Caco-2 (cell line): ENCODE measurements around the gene SERPINB4. TPM values are rescaled to one million over a fixed set of nuclear protein-coding genes. Genes with fewer than 3 reads are reported as not detected.
"Not testable (repeated sequence)": the region's sequence is repeated elsewhere in the genome, so short reads cannot be mapped to it uniquely, and the experiment has no call there.

ENCODE experiments used
- BruUV-seq: library from RNA; stranded (reverse); fragments of 400-500 nt; replicated peaks from 2 replicates; lab custom pipeline; 2021; lab: Mats Ljungman, UMichigan
- CTCF ChIA-PET: fragments of 300-600 bp; sonication (Branson Sonifier 250); formaldehyde crosslinking; loops from one replicate; lab custom pipeline; 2022; ENCODE audit warnings: antibody characterized with exemption; lab: Charles Lee
- POLR2A ChIA-PET: fragments of 300-600 bp; sonication (Branson Sonifier 250); formaldehyde crosslinking; loops from one replicate; lab custom pipeline; 2022; ENCODE audit warnings: antibody characterized with exemption; lab: Charles Lee
- DNase-seq, 2 experiments: peaks; one replicate each; pipeline versions ENCODE4 v3.0.0 to v3.0.0-alpha.2; 2020 to 2022
- H3K27me3 ChIP-seq: replicated peaks from 2 replicates; pipeline ENCODE4 v1.6.0; 2011; ENCODE audit warnings: low read length; ENCODE audit not compliant: control insufficient read depth, insufficient read depth
- H3K36me3 ChIP-seq: 2 replicates; pipeline ENCODE4 v1.5.1; 2011; ENCODE audit warnings: low read length; ENCODE audit not compliant: control insufficient read depth, insufficient read depth
- H3K4me1 ChIP-seq: fragments of 250-450 bp; sonication (Bioruptor Pico); 2 replicates; pipeline ENCODE4 v1.5.1; 2020; ENCODE audit warnings: mild to moderate bottlenecking
- H3K4me3 ChIP-seq: 2 replicates; pipeline ENCODE4 v1.5.1; 2011; ENCODE audit warnings: low read depth, mild to moderate bottlenecking, control low read depth, low read length
- H3K9me3 ChIP-seq: fragments of 250-450 bp; sonication (Bioruptor Pico); 2 replicates; pipeline ENCODE4 v1.5.1; 2020; ENCODE audit warnings: mild to moderate bottlenecking, moderate library complexity
- H3K27ac Mint-ChIP-seq: one replicate; pipeline ENCODE4 v1.8.0; 2022; ENCODE audit warnings: mixed read lengths; ENCODE audit not compliant: unreplicated experiment
- H3K27me3 Mint-ChIP-seq: one replicate; pipeline ENCODE4 v1.8.0; 2022; ENCODE audit warnings: mixed read lengths; ENCODE audit not compliant: insufficient read depth, unreplicated experiment
- H3K36me3 Mint-ChIP-seq: one replicate; pipeline ENCODE4 v1.8.0; 2022; ENCODE audit warnings: mild to moderate bottlenecking, mixed read lengths; ENCODE audit not compliant: insufficient read depth, unreplicated experiment
- H3K4me1 Mint-ChIP-seq: one replicate; pipeline ENCODE4 v1.8.0; 2022; ENCODE audit warnings: low read depth, mixed read lengths; ENCODE audit not compliant: unreplicated experiment
- H3K4me3 Mint-ChIP-seq: one replicate; pipeline ENCODE4 v1.8.0; 2022; ENCODE audit warnings: mild to moderate bottlenecking, moderate library complexity, mixed read lengths; ENCODE audit not compliant: unreplicated experiment
- H3K9me3 Mint-ChIP-seq: one replicate; pipeline ENCODE4 v1.8.0; 2022; ENCODE audit warnings: mixed read lengths; ENCODE audit not compliant: unreplicated experiment
- intact Hi-C: fragments of 100-400 bp; cut with micrococcal nuclease; formaldehyde crosslinking; loops from one replicate; pipeline ENCODE4 v1.10.0; 2022; ENCODE audit not compliant: unreplicated experiment
- total RNA-seq: library from RNA; stranded (reverse); gene quantifications from 2 replicates; pipeline ENCODE4 v1.2.3, GENCODE V29; 2022
- TF ChIP-seq, protein P1 (sequence below), 2 experiments: fragments of 200-600 bp in 1 of 2; IDR thresholded peaks; 1 replicate in 1 of 2; 2 replicates in 1 of 2; pipeline versions ENCODE4 v1.5.1 to v1.8.0; 2011 to 2022; ENCODE audit warnings: antibody characterized with exemption in 1 of 2, control low read depth in 1 of 2, inconsistent platforms in 1 of 2, low read depth in 1 of 2, low read length in 1 of 2, mild to moderate bottlenecking in 1 of 2, moderate library complexity in 1 of 2; ENCODE audit not compliant: insufficient read depth in 1 of 2, severe bottlenecking in 1 of 2, unreplicated experiment in 1 of 2

The SERPINB4 gene
- total RNA-seq, 1 experiment from 2014 or later: not detected

DNA sequence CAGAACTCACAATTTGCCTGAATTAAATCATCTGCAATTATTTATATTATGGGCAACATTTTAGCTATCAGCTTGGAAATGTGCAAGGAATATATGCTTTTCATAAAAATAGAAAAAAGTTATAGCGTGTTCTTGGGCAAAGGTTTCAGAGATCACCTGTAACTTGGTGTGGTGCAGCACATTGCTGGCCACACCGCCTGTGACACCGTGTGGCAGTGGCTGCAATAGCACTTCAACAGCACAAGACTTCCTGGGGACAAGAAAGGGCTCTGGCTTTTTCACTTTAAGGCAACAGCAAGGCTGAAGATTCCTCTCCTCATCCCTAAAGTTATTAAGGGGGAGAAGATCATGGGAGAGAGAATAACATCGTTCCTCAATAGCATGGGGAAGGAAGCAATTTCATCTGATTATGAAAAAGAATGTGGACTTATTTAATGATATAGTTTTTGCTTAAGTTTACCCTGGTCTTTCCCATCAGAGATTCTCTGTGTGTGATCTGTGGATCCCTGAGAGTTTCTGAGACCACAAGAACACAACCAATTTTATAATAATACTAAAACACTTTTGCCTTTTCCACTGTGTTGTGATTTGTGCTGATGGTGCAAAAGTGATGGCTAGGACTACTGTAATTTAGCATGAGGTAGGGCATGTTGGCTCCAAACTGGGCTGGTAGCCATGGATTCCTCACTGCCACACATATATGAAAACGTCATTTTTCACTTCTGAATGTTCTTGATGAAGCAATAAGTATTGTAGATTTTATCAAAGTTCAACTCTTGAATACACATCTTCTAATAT, 32.7 kb upstream of the SERPINB4 start:
- Histone ChIP-seq H3K36me3 (no peaks in the 10 kb centered on the region), H3K9me3 (no peaks in the 10 kb centered on the region), H3K27me3 (no peaks in the 10 kb centered on the region), H3K4me3 (no peak overlapping the region), H3K4me1 (no peaks in the 10 kb centered on the region)
- peaks cover 8% of the 10 kb centered on the region for H3K9me3 Mint-ChIP-seq
- ChIA-PET CTCF (no interaction called here), POLR2A (no interaction called here)
- BruUV-seq: no TSS peak
- no peak overlapping the region for H3K27ac Mint-ChIP-seq
- peak; percentile 16 to 29 for DNase-seq
- H3K4me3 Mint-ChIP-seq: no peak overlapping the region
- H3K27me3 Mint-ChIP-seq: peaks cover 4% of the 10 kb centered on the region
- no peaks in the 10 kb centered on the region for H3K4me1 Mint-ChIP-seq
- H3K36me3 Mint-ChIP-seq: no peaks in the 10 kb centered on the region
- TF ChIP-seq, protein P1, sequence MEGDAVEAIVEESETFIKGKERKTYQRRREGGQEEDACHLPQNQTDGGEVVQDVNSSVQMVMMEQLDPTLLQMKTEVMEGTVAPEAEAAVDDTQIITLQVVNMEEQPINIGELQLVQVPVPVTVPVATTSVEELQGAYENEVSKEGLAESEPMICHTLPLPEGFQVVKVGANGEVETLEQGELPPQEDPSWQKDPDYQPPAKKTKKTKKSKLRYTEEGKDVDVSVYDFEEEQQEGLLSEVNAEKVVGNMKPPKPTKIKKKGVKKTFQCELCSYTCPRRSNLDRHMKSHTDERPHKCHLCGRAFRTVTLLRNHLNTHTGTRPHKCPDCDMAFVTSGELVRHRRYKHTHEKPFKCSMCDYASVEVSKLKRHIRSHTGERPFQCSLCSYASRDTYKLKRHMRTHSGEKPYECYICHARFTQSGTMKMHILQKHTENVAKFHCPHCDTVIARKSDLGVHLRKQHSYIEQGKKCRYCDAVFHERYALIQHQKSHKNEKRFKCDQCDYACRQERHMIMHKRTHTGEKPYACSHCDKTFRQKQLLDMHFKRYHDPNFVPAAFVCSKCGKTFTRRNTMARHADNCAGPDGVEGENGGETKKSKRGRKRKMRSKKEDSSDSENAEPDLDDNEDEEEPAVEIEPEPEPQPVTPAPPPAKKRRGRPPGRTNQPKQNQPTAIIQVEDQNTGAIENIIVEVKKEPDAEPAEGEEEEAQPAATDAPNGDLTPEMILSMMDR (IDR thresholded peaks at IDR 0.05; ENCODE audit: insufficient read depth in 1 of 2, low read depth in 1 of 2, low read length in 1 of 2, severe bottlenecking in 1 of 2, unreplicated experiment in 1 of 2): peak; percentile 28 to 44
- intact Hi-C loops: loop anchor here (1.0 to 5.0 kb wide), 2 partner anchors 99 to 158 kb away; no protein-coding TSS in a partner anchor

DNA sequence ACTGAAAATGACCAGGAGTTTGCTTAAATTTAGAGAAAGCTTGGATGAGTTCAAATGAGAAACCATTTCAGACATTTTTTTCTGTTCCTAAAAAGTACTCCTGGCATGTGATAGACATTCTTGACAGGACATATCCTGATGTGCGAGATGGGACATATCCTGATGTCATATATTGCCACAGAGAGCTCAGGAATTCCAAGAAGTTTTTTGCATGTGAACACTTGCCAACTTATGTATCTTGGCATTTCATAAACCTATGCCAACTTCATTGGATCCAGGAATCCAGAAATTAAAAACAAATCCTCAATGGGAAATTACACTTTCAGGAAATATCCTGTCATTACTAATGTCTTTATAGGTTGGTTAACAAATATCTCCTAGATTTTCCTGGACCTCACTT, 20.5 kb upstream of the SERPINB4 start:
- Histone ChIP-seq H3K36me3 (no peaks in the 10 kb centered on the region), H3K4me1 (no peaks in the 10 kb centered on the region), H3K9me3 (no peaks in the 10 kb centered on the region), H3K27me3 (no peaks in the 10 kb centered on the region), H3K4me3 (no peak overlapping the region)
- Mint-ChIP-seq H3K4me3 (no peak overlapping the region), H3K27me3 (peaks cover 2% of the 10 kb centered on the region), H3K9me3 (peaks cover 15% of the 10 kb centered on the region), H3K4me1 (no peaks in the 10 kb centered on the region), H3K27ac (no peak overlapping the region), H3K36me3 (no peaks in the 10 kb centered on the region)
- ChIA-PET POLR2A (no interaction called here), CTCF (no interaction called here)
- DNase-seq: no peak
- TF ChIP-seq, protein P1 (IDR thresholded peaks at IDR 0.05; ENCODE audit: insufficient read depth in 1 of 2, low read depth in 1 of 2, low read length in 1 of 2, severe bottlenecking in 1 of 2, unreplicated experiment in 1 of 2): no peak
- BruUV-seq: no TSS peak
- intact Hi-C loops: no loop called here

DNA sequence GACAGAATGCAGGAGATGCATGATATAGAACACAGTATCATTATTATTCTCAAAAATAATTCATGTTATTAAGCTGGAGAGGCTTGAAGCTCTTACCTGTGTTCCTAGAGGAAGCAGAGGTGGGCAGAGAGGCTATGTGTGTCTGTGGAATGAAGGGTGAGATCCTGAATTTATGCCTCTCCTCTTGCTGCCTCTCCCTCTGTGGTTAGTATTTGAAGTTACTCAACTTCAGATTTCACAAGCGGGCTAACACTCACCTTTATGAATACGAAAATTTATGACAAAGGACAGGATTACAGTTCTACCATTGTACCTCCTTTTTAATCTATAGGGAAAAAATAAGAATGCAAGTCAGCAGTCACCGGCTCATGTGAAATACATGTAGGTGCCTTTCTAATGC, 17.7 kb upstream of the SERPINB4 start, which contains the start of gene SERPINB3:
TSS of gene SERPINB3 (minus strand) at position 144 of the 400 bp plus-strand sequence. CDS start 677 bp downstream, outside the sequence.
- BruUV-seq, CTCF ChIA-PET, POLR2A ChIA-PET, H3K36me3 ChIP-seq, H3K9me3 Mint-ChIP-seq, H3K4me1 ChIP-seq, H3K4me3 ChIP-seq, H3K27ac Mint-ChIP-seq, H3K36me3 Mint-ChIP-seq, H3K27me3 Mint-ChIP-seq, H3K4me1 Mint-ChIP-seq, H3K9me3 ChIP-seq, intact Hi-C loops, H3K4me3 Mint-ChIP-seq, H3K27me3 ChIP-seq, DNase-seq: not testable (repeated sequence)

DNA sequence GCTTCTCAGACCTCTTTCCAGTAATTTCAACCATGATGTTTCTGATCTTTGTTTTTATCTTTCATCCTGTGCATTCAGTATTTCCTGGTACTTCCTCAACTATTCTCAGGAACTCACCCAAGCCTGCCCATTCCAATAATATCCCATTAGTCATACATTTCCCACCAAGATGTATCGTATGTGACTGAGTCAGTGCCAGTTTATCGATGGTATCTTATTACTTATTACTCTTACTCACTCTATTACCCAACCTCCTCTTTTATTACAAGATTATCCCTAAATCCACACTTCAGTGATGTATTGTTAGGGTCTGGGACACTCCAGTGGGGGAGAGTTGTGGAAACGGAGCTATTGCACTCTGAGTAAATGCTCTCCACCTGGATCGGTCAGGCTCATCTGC, 14.9 kb upstream of the SERPINB4 start:
- DNase-seq, H3K4me3 Mint-ChIP-seq, H3K9me3 Mint-ChIP-seq, H3K4me1 ChIP-seq, BruUV-seq, H3K4me1 Mint-ChIP-seq, H3K4me3 ChIP-seq, H3K9me3 ChIP-seq, intact Hi-C loops, H3K27me3 Mint-ChIP-seq, H3K27ac Mint-ChIP-seq, H3K27me3 ChIP-seq, POLR2A ChIA-PET, H3K36me3 ChIP-seq, CTCF ChIA-PET, H3K36me3 Mint-ChIP-seq: not testable (repeated sequence)

DNA sequence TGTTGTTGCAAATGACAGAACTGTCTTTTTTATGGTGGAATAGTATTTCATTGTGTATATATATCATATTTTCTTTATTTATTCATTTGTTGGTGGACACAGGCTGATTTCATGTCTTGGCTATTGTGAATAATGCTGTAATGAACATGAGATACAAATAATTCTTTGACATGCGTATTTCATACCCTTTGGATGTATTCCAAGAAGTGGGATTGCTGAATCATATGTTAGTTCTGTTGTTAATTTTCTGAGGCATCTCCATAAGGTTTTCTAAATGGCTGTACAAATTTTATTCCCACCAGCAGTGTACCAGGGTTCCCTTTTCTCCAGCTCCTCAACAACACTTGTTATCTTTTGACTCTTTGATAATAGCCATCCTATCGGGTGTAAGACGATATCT, 6.2 kb upstream of the SERPINB4 start:
- H3K4me3 Mint-ChIP-seq: not testable (repeated sequence)

More for the DNA sequence above, 6.2 kb upstream of the SERPINB4 start:
- H3K36me3 Mint-ChIP-seq, H3K9me3 ChIP-seq, H3K4me1 ChIP-seq, H3K4me3 ChIP-seq, H3K9me3 Mint-ChIP-seq, H3K36me3 ChIP-seq, intact Hi-C loops, POLR2A ChIA-PET, H3K27ac Mint-ChIP-seq, BruUV-seq, H3K4me1 Mint-ChIP-seq, DNase-seq, H3K27me3 ChIP-seq, H3K27me3 Mint-ChIP-seq: not testable (repeated sequence)
- CTCF ChIA-PET: interaction anchor here (0.7 kb wide), 1 partner anchor 1250 kb away, joined by 7 read pairs; no protein-coding TSS in a partner anchor
